SJSA1 (cell line): ENCODE results near the gene VSTM4. TPM values are rescaled to one million over a fixed set of nuclear protein-coding genes. Genes with fewer than 3 reads are reported as not detected.

ENCODE experiments used
- total RNA-seq: library from RNA; depleted of rRNA; stranded (reverse); fragments of >200 nt; shearing (Covaris generic); gene quantifications from 2 replicates; pipeline ENCODE4 v1.2.3, GENCODE V29; 2014; rRNA removed

The VSTM4 gene
- total RNA-seq, 1 experiment from 2014 or later, result 3.7 TPM

Other genes with a start within 250 kb of the VSTM4 start
- gene LRRC18, start 175.7 kb downstream of the VSTM4 start, total RNA-seq, result not detected in 2 replicates
- gene FAM170B, start 18.5 kb upstream of the VSTM4 start, total RNA-seq, result not detected in 2 replicates
- gene TMEM273, start 72.9 kb upstream of the VSTM4 start, total RNA-seq, result not detected in 2 replicates
- gene C10orf71, start 183.6 kb upstream of the VSTM4 start, total RNA-seq, result not detected in 2 replicates